Measurements from ENCODE around the gene PHLPP1. TPM values are rescaled to one million over a fixed set of nuclear protein-coding genes. Genes with fewer than 3 reads are reported as not detected.

Gene PHLPP1
- total RNA-seq, 1 donor from 2014 or later: 14.5 TPM

DNA sequence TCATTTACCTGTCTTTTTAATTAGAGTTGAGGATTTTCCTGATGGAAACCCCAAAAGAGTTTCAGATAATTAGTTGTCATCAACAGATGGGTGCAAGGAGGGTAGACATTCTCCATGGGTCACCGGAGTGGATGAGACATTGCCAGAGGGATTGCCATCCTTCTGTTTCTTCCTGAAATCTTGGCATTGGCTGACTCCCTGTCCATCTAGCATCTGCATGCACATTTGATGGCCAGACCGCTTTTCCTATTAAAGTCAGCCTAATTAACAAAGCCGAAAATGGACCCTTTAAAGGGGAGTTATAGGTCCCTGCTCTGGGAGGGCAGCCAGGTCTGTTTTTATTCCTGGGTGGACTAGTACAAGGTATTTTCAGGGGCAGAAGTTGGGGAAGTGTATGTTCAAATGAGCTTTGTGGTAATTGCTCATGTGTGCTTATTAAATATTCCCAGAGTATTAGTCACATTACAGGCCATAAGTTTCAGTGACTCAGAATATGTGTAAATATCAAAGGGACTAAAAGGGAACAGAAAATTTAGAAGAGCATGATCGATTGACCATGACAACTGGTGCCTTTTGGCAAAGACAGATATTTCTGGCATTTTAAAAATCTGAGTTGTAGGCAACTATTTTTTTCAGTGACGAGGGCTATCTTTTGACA lies 209.8 kb downstream of the PHLPP1 start:
- no peak for DNase-seq (ENCODE audit: extremely low read depth, low read depth, low spot score)

GRCh38 chr18:62928326-62928725 lies 213.0 kb downstream of the PHLPP1 start:
- DNase-seq (ENCODE audit: extremely low read depth, low read depth, low spot score): no peak

GRCh38 chr18:62933261-62933887 lies 218.0 kb downstream of the PHLPP1 start:
- no peak for DNase-seq (ENCODE audit: extremely low read depth, low read depth, low spot score)

GRCh38 chr18:62935994-62936393 lies 220.7 kb downstream of the PHLPP1 start:
- DNase-seq (ENCODE audit: extremely low read depth, low read depth, low spot score): no peak

DNA sequence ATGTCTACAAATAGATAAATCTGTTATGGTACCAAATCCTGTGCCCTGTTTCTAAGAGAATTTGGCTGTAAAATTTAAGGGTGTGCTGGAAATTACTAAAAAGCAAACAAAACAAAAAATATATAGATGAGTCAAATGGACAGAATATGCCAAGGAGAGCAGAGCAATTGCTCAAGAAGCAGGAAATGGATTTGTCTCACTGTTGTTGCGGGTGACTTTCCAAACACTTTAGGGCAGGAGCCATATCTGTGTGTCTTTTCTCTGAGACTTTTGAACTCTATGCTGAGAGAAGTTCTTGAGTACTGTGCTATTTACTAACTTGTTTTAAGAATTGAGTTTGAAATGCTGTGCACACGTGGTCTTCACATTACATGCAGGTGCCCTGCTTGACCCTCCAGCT lies 221.7 kb downstream of the PHLPP1 start:
- DNase-seq (ENCODE audit: extremely low read depth, low read depth, low spot score): no peak

- no peak for DNase-seq (ENCODE audit: extremely low read depth, low read depth, low spot score)
Measured at GRCh38 chr18:62938006-62938405, 222.7 kb downstream of the PHLPP1 start.

- DNase-seq (ENCODE audit: extremely low read depth, low read depth, low spot score): no peak
Measured at GRCh38 chr18:62938487-62938886, 223.1 kb downstream of the PHLPP1 start.

- DNase-seq (ENCODE audit: extremely low read depth, low read depth, low spot score): peak; percentile 63
Measured at GRCh38 chr18:62939433-62939832, 224.1 kb downstream of the PHLPP1 start.

DNA sequence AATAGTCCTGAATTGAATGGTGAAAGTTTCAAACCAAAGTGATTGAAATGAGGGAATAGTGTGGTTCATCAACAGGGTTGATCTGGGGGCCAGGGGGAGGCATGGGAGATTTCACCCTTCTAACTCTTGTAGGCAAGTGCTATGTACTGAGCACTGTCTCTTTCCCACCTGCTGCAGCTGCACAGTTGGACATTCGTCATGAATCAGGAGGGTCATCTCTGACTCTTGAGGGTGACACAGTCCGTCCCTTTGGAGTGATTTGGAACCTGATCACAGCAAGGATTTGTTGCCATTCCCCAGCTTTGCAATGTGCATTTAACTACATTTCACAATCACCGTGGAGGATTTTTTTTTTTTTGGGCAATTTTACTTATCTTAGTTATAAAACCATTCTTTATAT lies 224.6 kb downstream of the PHLPP1 start:
- DNase-seq (ENCODE audit: extremely low read depth, low read depth, low spot score): no peak

DNA sequence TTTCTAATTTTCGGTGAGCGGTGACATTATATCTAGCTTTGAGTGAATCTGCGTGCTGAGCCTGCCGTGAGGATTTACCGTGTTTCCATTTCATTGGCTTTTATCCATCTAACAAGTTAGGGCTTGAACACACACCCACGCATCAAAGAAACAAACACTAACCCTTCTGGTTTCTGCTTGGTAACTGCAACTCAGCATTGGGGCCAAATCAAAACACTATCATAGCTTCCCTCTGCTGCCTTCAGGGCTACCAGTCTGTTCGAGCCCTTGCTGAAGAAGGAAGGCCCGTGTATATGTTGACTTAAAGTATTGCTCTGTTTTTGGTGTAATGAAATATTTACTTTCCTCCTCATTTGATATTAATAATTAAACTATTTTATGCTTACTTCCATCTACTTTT lies 227.2 kb downstream of the PHLPP1 start:
- DNase-seq (ENCODE audit: extremely low read depth, low read depth, low spot score): no peak

- no peak for DNase-seq (ENCODE audit: extremely low read depth, low read depth, low spot score)
Measured at GRCh38 chr18:62944454-62944853, 229.1 kb downstream of the PHLPP1 start.

DNA sequence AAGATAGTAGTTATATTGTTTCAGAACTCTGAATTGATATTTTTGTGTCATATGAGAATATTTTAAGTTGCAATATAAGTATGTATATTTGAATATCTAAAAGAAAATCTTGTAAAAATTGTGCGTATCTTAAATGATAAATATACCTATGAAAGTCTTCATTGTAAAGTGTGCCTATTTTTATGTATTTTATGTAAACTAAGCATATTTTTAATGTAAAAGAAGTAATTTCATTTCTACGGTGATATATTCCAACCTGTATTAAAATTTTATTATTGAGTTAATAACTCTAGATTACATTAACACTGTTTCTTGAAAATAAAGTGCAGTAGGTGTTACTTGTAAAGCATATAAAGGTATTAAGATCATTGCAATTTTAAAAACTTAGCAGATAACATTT lies 233.4 kb downstream of the PHLPP1 start:
- no peak for DNase-seq (ENCODE audit: extremely low read depth, low read depth, low spot score)

DNA sequence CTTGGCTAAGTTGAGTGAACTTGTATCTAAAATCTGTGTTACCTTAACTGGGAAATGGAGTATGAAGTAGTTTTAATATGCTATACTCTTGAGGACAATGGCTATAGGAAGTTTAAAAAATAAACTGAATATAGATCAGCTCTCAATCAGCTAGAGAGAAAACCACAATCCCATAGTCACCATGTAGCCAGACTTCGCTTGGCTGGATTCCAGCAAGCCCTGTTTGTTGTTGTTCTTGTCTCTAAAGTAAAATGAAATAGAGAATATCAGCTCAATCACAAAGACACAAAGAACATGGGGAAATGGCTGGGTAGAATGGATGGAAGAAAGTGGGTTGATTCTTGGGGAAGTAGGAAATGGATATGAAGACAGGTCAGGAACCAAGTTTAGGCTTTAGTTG lies 234.9 kb downstream of the PHLPP1 start:
- DNase-seq (ENCODE audit: extremely low read depth, low read depth, low spot score): no peak

GRCh38 chr18:62952807-62953206 lies 237.5 kb downstream of the PHLPP1 start:
- DNase-seq (ENCODE audit: extremely low read depth, low read depth, low spot score): no peak

DNA sequence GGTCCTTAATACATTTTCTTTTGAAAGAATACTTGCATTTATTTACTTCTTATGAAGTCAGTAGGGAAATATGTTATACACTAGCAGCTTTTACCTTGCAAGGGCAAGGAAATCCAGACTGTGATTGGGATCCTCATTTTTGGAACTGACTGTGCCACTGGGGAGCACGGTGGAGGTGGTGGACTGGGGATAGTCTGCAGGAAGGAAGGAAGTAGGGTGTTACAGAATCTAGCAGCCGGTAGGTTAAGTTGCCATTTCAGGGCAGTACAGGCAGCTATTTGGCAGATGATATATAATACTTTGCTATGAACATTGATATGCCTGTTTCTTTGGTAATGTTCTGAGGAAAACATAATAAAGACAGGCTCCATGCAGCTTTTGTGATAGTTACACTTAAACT lies 238.3 kb downstream of the PHLPP1 start:
- DNase-seq (ENCODE audit: extremely low read depth, low read depth, low spot score): no peak

DNA sequence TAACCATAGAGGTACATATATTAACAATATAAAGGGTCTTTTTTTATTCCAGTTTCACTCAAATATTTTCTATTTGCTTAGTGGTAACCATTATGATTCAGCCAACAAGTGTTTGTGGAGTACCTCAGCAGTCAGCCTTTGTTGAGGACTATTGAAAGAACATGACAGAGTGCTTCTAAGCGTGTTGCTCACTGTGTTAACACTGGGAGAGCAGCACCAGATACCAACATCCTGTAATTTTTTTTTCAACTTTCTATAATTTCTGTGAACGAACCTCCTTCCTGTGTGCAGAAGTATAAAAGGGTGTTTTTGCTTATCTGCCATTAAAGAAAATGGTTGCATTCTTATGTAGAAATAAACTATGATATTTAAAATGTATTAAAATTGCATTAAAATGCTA lies 239.0 kb downstream of the PHLPP1 start:
- no peak for DNase-seq (ENCODE audit: extremely low read depth, low read depth, low spot score)

DNA sequence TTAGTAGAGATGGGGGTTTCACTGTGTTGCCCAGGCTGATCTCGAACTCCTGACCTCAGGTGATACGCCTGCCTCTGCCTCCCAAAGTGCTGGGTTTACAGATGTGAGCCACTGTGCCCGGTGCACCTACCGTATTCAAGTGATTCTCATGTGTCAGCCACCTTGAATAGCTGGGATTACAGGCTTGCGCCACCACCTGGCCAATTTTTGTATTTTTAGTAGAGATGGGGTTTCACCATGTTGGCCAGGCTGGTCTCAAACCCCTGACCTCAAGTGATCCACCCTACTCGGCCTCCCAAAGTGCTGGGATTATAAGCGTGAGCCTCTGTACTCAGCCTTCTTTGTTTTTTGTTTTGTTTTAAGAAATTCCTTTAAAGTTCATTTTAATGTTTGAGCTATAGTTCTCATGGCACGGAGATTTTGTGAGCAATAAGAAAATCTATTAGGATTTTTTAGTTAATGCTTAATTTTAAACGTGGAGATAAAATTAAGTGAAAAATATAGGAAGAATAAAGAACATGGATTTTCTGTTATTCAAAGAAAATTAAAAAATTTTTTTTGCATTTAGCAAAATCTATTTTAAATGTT lies 242.6 kb downstream of the PHLPP1 start:
- DNase-seq (ENCODE audit: extremely low read depth, low read depth, low spot score): no peak

GRCh38 chr18:62959481-62959880 lies 244.1 kb downstream of the PHLPP1 start:
- no peak for DNase-seq (ENCODE audit: extremely low read depth, low read depth, low spot score)

GRCh38 chr18:62963507-62963906 lies 248.2 kb downstream of the PHLPP1 start:
- no peak for DNase-seq (ENCODE audit: extremely low read depth, low read depth, low spot score)

GRCh38 chr18:62964432-62964831 lies 249.1 kb downstream of the PHLPP1 start:
- DNase-seq (ENCODE audit: extremely low read depth, low read depth, low spot score): no peak

DNA sequence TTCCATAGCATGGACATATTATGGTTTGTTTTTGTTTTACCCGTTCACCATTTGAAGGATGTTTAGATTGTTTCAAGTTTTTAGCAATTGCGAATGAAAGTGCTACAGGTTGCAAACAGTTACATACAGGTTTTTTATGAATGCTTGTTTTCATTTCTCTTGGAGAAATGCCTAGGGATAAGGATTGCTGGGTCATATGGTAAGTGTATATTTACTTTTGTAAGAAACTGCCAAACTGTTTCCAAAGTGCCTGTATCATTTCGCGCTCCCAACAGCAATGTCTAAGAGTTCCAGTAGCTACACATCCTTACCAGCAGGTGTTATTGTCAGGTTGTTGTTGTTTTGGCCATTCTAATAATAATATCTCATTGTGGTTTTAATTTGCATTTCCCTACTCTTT lies 251.7 kb downstream of the PHLPP1 start:
- DNase-seq (ENCODE audit: extremely low read depth, low read depth, low spot score): no peak

GRCh38 chr18:62973689-62974088 lies 258.3 kb downstream of the PHLPP1 start:
- DNase-seq (ENCODE audit: extremely low read depth, low read depth, low spot score): no peak
